Activated CD8-positive, alpha-beta memory T cell treated with anti-CD3 and anti-CD28 coated beads, Interleukin-2, amount 50 U/mL, for 48 hours (primary cell): ENCODE measurements around the gene PRKN.
"Not testable (repeated sequence)": the region's sequence is repeated elsewhere in the genome, so short reads cannot be mapped to it uniquely, and the experiment has no call there.

Experiments
- DNase-seq: peaks from one replicate; pipeline ENCODE4 v3.0.0-alpha.2; 2020

Gene PRKN

DNA sequence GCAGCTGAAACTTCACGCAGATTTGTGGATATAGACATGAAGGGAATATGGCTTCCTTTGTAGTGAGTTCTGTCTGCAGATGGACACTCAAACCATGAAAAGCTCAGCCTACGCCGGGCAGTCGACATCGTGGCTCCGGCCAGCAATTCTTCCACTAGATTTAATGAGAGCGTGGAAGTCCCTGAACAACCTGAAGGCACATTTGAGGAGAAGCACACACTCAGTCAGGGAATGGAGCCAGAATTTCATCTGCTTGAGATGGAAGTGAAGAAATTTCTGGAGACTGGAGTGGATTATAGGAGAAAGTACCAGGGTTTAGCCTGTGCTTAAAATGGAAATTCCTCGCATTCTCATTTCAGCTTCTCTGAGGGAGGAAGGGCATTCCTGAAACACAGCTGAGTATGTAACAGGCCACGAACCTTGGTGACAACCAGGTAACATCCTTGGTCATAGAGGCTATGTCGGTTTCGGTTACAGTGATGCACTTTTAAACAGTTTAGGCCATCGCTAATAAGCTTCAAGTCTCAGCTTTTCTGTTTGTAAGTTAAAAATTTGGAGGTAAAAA, 1373.2 kb downstream of the PRKN start:
- DNase-seq = no peak

DNA sequence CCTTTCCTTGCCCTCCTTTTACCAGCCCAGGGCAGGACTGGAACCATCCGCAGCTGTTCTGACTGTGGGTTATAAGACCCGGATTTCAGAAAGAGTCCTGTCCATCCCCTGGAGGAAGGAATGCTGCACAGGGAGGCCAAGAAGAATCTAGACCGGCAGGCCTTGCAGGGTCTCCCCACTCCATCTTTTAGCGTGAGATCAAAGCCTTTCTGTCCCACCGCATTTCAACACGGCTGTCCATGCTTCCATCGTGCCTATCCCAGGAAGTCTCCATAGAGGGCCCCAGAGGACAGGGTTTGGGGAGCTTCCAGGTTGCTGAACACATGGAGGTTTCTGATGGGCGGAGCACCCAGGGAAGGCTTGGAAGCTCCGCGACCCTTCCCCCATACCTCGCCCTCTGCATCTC, 1374.4 kb downstream of the PRKN start:
- no peak for DNase-seq

DNA sequence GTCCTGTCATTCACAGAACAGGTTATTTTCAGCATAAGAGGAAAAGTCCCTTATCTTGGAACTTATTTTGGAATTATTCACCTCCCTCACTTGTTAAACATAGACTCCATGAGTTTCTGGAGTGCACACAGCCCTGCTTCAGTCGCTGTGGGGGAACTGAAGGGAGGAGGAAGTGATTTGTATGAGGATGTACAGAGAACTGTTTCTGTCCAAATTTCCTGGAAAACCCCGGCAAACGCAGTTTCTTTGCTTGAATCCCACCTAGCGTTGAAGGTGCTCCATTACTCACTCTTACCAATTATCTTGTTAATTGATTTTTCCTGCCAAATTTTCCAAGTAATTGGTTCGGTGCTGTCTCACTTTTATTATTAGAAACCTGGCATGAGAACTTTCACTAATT, 1375.7 kb downstream of the PRKN start:
- no peak for DNase-seq

DNA sequence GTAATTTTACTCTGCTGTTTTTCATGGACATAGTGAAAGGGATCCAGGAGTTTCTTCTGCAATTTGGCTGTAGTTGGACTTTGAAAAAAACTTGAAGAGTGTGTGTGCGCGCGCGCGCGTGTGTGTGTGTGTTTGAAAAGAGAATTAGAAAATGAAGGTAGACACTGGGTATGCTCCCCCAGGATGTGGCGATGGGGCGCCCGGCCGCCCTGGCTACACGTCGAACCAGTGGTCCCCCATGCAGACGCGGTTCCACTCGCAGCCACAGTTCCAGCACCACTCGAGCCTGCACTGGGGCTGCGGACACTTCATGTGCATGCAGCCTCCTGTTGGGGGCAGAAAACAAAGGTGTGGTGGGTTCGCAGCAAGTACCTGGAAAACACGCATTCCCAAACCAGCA, 1377.7 kb downstream of the PRKN start:
- no peak for DNase-seq

DNA sequence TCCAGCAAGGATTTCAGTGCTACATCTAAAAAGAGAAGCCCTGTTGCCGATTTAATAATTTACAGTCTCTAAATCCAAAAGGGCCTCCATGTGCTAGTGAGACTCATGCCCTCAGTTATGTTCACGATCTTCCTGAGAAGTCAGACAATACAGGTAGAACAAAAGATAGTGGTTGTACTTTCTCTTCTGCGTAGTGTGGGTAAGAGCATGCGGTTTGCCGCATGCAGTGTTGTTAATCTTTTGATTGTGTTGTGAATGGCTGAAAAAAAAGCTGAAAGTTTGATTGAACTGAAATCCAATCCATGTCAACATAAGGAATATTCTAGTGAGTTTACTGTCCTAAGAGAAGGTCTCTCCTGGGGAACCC, 1379.0 kb downstream of the PRKN start:
- DNase-seq = no peak

DNA sequence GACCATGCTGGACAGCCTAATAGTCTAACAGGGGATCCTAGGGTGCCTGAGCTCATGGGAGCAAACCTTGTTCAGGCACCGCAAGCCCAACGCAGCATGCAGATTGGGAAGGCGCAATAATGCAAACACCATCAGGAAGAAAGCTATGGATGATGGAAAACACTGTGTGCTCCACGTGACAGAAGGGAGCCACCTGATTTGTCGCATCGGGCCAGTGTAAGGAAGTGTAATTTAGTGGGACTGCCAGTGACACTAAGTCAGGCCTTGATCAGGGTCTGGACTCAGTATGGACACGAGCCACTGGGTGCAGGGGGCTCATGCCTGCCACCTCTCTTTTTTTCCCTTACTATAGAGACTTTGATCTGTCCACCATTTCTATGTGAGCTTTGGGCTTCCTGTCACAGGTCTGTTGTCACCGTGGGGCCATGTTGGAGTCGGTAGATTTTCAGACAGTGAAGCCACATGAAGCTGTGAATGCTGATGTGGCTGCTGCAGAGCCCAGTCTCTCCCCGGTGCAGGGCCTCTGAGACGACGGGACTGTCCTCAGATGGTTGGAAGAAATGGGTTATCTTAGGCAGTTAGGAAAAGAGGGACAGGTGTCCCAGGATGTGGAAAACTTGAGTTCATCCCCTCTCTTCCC, 1379.5 kb downstream of the PRKN start:
- DNase-seq = no peak

DNA sequence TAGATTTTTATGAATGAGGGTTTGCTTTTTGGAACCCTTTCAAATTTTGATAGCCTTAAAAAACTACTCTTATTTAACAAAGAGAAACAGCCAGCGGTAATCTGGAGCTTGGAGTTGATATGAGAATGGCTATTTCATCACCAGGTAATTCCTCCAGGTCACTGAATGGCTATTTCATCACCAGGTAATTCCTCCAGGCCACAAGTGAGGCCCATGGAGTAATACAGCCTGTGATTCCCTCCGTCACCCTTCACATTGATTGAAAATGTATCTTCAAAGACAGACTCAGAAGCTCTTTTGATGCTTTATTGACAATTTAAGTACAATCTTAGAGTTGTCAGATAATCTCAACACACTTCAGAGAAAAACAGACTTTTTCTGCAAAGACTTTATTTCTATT, 1380.4 kb downstream of the PRKN start:
- DNase-seq = no peak

DNA sequence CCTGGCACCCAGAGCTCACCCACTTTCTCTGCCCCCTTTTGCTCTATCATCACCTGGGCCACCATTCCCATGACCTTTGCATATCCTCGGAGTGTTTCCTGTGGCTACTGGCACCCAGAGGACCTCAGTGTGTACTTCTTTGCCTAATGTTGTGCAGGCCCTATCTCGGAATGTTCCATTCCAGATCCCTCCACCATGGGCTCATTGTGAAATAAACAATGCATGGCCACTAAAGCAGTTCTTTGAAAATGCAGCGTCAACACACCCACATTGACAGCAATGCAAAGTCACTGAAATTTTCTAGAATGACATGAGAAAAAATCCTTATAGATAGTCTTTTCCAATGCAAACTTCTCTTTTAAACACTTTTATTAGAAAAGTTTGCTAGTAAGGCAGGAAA, 1380.8 kb downstream of the PRKN start:
- no peak for DNase-seq

DNA sequence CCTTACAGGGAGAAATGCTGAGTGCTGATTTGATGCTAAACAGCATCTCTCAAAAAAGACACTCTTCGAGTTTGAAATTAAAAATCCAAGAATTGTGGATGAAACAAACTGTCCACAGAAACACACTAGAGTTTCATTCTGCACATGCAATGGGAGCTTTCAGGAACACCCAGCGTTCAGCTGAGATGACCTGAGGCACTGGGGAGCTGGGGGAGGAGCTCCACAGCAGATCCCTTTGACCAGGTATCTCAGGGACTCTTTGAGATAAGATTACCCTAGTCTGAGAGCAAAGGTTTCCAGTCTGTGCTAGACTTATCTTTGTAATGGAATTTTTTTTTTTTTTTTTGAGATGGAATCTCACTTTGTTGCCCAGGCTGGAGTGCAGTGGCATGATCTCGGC, 1382.9 kb downstream of the PRKN start:
- no peak for DNase-seq

DNA sequence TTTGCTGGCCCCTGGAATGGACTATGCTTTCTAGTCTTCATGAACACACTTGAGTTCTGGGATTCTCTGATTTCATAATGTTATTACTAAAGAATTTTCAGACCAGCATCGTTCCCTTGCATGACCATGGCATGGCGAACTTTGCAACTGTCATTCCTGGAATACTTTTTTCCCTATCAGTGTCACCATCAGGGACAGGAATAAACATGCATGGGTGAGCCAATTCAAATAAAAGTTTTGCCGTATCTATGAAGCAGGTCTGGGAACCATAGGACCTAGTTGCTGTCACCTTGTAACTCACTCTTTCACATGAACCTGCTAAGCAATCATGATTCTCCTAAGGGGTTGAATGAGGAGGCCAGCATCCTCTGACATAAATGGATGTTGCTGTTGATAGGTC, 1385.5 kb downstream of the PRKN start:
- no peak for DNase-seq

DNA sequence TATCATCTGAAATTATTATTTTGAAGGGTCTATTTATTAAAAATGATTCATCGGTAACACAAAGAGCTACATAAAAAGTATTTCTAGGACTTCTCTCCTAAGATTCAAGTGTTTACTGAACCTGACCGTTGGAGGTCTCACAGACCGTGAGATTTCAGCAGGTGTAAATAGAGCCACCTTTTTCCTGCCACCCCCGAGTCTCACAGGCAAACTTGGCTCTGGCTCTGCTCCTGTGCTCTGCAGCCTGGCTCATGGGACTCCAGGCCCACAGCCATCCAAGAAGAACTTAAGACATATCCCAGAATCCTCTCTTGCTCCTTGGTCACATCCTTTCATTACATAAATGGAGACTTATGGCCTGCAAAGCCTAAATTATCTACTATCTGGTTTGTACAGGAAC, 1385.9 kb downstream of the PRKN start:
- no peak for DNase-seq

DNA sequence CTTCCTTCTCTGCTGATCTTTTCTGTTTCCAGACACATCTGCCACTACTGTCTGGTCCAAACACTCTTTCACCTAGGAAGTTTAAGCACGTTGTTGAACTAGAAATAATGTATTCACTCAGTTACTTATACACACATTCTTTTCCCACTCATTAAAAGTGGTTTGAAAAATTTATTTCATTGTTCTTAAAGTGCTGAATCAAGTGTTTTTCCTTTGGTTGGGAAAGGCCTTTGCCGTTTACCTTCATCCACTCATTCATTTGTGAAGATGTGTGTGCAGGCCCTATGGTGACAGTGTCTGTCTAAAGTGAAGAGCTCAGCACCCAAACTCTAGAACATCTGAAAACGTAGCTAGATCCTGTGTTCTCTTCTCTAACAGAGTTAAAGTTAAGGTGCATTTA, 1389.6 kb downstream of the PRKN start:
- no peak for DNase-seq

DNA sequence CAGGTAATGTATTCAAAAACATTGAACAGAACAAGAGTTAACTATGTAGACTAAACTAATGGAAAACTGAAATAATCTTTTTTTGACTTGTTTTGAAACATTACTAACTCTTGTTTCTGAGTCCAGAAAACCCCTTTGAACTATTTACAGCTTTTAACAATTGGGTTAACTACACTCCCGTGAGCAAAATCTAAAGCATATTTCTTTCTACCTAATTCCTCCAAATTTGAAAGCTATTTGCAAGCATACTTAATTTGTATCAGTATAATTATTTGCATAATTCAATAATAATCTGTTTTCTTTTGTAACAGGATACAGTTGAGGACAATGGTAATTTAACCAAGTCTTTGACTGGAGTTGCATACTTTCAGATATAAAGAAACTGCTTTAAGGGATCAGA, 1391.1 kb downstream of the PRKN start:
- no peak for DNase-seq

DNA sequence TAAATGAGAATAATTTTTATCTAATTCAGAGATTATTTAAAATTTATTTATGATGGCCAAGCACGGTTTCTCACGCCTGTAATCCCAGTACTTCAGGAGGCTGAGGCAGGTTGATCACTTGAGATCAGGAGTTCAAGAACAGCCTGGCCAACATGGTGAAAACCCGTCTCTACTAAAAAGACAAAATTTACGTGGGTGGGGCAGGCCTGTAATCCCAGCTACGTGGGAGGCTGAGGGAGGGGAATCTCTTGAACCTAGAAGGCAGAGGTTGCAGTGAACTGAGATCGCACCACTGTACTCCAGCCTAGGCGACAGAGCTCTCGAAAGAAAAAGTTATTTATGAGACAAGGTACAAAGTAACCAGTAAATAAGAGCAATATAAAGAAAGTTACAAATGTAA, 1394.2 kb downstream of the PRKN start:
- no peak for DNase-seq

DNA sequence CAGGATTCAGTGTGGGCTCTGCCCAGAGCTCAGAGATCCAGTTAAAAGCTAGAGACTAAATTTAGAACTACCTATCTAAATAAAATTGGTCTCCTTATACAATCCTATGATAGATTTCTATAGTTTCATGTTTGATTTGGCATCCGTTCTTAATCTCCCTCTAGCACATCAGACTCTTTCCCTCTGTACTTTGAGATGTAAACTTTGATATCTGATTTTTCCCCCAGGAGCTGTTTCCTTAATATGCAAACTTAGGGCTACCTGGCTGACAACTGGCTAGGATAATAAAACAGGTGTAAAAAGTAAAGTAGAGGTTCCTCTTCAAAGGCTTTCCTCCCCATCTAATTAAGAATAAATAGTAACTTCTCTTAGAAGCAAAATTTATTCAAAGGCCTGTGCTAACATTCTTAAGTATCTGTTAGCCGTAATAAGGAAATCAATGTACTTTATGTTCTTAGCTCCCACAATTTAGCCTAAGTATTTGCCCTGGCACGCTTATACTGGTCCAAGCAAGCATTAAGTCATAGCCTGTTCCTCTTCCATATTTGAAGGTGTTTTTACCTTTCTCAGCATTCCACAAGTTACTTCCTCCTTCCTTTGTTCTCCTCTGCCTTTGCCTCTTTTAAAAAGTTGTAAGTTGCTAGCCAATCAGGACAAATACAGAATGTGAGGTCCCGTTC, 1396.0 kb downstream of the PRKN start:
- DNase-seq = not testable (repeated sequence)

DNA sequence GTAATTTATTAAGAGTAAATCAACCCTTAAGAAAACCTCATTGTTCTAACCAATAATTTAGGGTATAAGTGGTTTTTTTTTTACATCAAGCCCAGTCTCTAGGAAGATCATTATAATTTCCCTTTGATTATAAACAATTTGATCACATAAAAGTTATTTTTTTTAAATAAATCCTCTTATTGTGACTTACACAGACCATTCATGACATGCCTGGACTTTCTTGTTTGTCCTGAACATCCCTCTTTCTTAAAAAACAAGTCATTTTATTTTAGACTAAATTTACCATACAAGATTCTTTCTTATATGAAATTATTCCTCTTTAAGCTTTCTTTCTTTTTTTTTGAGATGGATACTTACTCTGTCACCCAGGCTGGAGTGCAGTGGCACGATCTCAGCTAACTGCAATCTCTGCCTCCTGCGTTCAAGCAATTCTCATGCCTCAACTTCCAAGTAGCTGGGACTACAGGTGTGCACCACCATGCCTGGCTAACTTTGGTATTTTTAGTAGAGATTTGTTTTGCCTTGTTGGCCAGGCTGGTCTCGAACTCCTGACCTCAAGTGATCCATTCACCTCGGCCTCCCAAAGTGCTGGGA, 1400.1 kb downstream of the PRKN start:
- DNase-seq = no peak

DNA sequence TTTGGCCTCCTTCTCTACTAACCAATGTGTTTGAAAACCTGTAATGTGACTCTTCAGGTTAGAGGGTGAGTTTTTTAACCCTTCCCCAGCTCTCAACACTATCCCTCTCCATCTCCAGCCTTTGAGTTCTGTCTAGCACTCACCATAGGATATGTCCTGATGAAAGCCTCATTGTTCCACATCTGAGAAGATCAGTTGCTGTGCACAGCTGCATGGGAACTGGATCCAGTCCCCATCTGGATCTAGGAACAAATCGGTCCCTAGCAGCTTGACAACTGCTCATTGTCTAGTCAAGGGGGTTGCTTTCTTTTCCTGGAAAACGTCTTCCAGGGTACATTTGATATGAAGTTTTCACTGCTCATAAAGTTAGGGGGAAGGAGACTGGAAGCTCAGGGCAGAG, 1408.3 kb downstream of the PRKN start:
- DNase-seq = no peak

DNA sequence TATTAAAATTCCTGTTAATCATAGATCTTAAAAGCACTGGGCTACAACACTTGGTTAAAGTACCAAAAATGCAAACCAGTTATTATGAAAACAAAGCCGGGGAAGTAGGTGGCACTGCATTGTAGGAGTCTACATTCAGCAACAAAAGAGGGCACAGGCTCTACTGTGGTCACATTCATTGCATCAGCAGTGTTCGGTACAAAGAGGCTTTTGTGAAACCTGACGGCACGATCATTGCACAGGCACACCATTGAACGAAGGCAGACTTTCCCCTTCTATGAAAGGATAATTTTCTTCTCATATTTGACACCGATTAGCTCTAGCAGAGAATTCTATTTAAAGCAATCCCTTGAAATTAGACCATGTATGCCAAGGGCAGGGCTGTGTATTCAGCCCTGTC, 1409.1 kb downstream of the PRKN start:
- no peak for DNase-seq

DNA sequence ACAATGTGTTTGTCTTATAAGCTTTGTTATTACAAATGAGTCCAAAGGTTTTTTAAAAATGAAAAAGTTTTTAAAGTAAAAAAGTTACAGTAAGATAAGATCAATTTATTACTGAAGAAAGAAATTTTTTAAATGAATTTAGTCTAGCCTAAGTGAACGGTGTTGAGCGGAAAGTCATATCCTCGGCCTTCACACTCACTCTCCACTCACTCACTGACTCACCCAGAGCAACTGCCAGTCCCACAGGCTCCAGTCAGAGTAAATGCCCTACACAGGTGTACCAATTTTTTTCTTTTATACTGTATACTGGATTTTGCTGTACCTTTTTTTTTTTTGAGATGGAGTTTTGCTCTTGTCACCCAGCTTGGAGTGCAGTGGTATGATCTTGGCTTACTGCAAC, 1411.0 kb downstream of the PRKN start:
- no peak for DNase-seq

DNA sequence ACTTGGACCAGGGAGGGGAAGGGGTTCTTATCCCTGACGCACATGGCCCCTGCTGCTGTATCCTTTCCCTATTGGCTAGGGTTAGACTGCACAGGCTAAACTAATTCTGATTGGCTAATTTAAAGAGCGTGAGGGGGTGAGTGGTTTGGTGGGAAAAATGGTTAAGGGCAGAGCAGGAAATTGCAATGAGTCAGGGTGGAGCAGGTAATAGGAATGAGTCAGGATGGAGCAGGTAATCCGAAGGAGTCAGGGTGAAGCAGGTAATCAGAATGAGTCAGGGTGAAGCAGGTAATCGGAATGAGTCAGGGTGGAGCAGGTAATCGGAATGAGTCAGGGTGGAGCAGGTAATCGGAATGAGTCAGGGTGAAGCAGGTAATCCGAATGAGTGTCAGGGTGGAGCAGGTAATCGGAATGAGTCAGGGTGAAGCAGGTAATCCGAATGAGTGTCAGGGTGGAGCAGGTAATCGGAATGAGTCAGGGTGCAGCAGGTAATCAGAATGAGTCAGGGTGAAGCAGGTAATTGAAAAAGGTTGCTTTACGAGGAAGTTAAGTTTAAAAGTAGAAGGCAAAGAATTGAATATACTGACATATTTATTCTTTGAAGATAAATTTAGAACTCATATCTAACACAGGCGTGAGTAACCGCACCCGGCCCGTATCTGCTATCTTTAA, 1412.2 kb downstream of the PRKN start:
- DNase-seq = not testable (repeated sequence)

DNA sequence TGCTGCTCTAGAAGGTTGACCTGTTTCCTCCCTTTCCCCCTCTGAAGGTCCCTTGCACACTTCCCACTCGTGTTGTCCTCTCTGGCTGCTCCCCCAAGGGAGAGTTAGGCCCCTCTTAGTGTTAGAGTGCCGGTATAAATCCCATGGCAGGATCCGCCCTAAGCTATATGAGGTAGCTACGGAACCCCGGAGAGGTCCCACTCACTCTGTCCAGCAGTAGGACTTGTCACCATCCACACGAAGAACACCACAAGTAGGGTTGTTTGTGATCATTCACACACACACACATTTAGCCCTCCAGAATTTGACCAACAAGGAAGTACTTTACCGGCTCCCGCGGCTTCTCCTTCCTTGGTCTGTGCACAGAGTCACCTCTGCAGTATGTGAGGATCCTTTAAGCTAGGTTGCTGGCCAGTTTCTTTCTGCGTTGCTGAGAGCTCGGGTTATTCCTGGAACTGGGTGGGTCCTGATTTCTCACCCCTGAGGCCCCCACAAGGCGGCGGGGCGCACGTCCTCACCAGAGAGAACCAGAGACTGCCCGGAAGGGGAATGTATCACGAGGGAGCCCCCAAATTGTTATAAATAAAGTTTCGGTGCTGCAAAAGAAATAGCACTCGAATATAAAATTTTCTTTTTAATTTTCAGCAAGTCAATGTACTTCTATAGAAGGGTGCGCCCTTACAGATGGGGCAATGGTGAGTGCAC, 1412.9 kb downstream of the PRKN start:
- not testable (repeated sequence) for DNase-seq

DNA sequence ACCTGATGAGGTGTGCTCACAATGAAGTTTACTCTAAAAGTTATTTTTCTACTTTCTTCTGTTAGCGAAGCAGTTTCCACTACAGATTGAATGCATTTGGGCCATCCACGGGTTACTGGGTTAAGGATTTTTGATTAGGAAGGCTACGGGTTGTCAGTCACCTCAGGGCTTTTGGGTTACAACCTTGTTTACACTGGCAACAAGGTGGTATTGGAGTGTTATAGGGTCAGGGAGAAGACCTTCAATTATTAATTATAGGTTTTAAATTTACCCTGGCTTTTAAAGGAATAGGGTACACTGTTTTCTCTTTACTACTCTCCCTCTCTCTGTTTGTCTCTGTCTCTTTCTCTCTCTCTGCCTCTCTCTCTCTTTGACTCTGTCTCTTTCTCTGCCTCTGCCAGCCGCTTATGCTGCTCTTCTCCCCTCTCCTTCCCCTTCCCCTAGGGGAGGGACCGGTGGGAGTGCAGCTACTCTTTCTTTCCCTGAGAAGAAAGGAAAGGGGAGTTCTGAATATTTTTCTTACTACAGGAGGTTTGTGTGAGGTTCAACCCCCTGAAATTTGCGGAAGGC, 1413.5 kb downstream of the PRKN start:
- DNase-seq = no peak

DNA sequence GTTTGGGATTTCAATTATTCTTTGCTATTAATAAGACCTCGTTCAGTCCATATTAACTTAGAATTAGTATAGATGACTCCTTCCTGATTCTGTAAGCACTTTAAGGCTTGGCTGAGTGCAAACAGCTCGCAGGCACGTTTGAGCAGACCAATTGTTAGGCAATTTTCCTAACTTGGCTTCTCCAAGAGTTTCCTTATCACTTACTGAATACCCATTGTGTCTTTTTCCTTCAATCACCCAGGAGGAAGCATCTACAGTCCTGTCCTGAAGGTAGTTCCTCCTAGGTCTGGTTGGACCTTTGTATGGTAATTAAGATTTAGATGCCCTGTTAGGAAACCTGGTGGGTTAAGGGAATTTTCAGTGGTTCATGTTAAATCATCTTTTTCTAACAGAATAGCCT, 1414.1 kb downstream of the PRKN start:
- not testable (repeated sequence) for DNase-seq
